ENCODE data around the gene NIPA2.

DNA sequence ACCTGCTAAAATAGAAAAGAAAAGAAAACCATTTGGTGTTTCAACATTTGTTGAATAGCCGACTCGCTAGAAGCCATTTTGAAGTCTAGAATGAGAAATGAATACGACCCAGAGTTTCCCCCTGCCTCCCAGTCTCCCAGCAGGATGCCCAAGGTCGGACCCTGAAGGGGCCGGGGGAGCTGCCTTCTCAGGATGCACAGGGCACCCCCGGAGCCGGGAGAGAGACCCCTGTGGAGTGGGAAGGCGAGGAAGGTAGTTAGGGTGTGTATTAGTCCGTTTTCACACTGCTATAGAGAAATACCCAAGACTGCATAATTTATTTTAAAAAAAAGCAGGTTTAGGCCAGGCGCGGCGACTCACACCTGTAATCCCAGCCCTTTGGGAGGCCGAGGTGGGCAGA lies 44.7 kb downstream of the NIPA2 start:
- TF ChIP-seq, protein P1, sequence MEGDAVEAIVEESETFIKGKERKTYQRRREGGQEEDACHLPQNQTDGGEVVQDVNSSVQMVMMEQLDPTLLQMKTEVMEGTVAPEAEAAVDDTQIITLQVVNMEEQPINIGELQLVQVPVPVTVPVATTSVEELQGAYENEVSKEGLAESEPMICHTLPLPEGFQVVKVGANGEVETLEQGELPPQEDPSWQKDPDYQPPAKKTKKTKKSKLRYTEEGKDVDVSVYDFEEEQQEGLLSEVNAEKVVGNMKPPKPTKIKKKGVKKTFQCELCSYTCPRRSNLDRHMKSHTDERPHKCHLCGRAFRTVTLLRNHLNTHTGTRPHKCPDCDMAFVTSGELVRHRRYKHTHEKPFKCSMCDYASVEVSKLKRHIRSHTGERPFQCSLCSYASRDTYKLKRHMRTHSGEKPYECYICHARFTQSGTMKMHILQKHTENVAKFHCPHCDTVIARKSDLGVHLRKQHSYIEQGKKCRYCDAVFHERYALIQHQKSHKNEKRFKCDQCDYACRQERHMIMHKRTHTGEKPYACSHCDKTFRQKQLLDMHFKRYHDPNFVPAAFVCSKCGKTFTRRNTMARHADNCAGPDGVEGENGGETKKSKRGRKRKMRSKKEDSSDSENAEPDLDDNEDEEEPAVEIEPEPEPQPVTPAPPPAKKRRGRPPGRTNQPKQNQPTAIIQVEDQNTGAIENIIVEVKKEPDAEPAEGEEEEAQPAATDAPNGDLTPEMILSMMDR (IDR thresholded peaks at IDR 0.05) = no peak
- no peak for TF ChIP-seq POLR2A (IDR thresholded peaks at IDR 0.05)

Measured in thyroid gland (tissue), 4 donors.